ENCODE data around the gene HSPA4. TPM values are rescaled to one million over a fixed set of nuclear protein-coding genes. Genes with fewer than 3 reads are reported as not detected.

Gene HSPA4
- total and polyA plus RNA-seq, 2 experiments from 2014 or later = 101 to 111 TPM

GRCh38 chr5:133118741-133119140 is 66.9 kb downstream of the HSPA4 start:
- Histone ChIP-seq H3F3A (ENCODE audit: insufficient read depth) (no peaks in the 10 kb centered on the region), H2AFZ (no peak overlapping the region), H3K27ac (no peak overlapping the region), H3K4me3 (no peak overlapping the region), H4K20me1 (ENCODE audit: insufficient read depth) (no peaks in the 10 kb centered on the region), H3K36me3 (ENCODE audit: low read depth) (no peaks in the 10 kb centered on the region), H3K79me2 (ENCODE audit: insufficient read depth) (no peaks in the 10 kb centered on the region), H3K9ac (no peak overlapping the region), H3K9me2 (ENCODE audit: insufficient read depth) (no peaks in the 10 kb centered on the region), H3K4me2 (ENCODE audit: unreplicated experiment) (no peak overlapping the region), H3K4me1 (ENCODE audit: insufficient read depth) (no peaks in the 10 kb centered on the region), H3K27me3 (replicated peaks; ENCODE audit: insufficient read depth) (no peaks in the 10 kb centered on the region; the same call in 1 of the 2 replicates), H3K9me3 (ENCODE audit: low read depth) (no peaks in the 10 kb centered on the region)
- WGBS, 2 experiments (ENCODE audit: low coverage in 1 of 2, low lambda C conversion rate in 2 of 2, missing lambda C conversion rate in 2 of 2) = 55 to 82% methylated on average over 4 of the region's 4 CpGs
- TF ChIP-seq EZH2phosphoT487 (IDR thresholded peaks at IDR 0.05; ENCODE audit: insufficient read depth, low read depth) = no peak
- no peak for TF ChIP-seq EZH2 (IDR thresholded peaks at IDR 0.05; ENCODE audit: insufficient read depth, poor library complexity, severe bottlenecking)
- no peak for DNase-seq
- in situ Hi-C loops (cut with MboI) = loop anchor here (25.0 kb wide), 1 partner anchor 819 kb away; no protein-coding TSS in a partner anchor

GRCh38 chr5:133119233-133119711 is 67.5 kb downstream of the HSPA4 start:
- Histone ChIP-seq H3K4me3 (no peak overlapping the region), H3K9me3 (ENCODE audit: low read depth) (no peaks in the 10 kb centered on the region), H3K36me3 (ENCODE audit: low read depth) (no peaks in the 10 kb centered on the region), H3K9me2 (ENCODE audit: insufficient read depth) (no peaks in the 10 kb centered on the region), H3K27me3 (replicated peaks; ENCODE audit: insufficient read depth) (no peaks in the 10 kb centered on the region; the same call in 1 of the 2 replicates), H3K9ac (no peak overlapping the region), H3K79me2 (ENCODE audit: insufficient read depth) (no peaks in the 10 kb centered on the region), H3K4me2 (ENCODE audit: unreplicated experiment) (no peak overlapping the region), H3F3A (ENCODE audit: insufficient read depth) (no peaks in the 10 kb centered on the region), H3K4me1 (ENCODE audit: insufficient read depth) (no peaks in the 10 kb centered on the region), H3K27ac (no peak overlapping the region), H2AFZ (no peak overlapping the region), H4K20me1 (ENCODE audit: insufficient read depth) (no peaks in the 10 kb centered on the region)
- in situ Hi-C loops (cut with MboI) = loop anchor here (25.0 kb wide), 1 partner anchor 818 kb away; no protein-coding TSS in a partner anchor
- TF ChIP-seq EZH2 (IDR thresholded peaks at IDR 0.05; ENCODE audit: insufficient read depth, poor library complexity, severe bottlenecking) (no peak), EZH2phosphoT487 (IDR thresholded peaks at IDR 0.05; ENCODE audit: insufficient read depth, low read depth) (no peak)
- WGBS, 2 experiments (ENCODE audit: low coverage in 1 of 2, low lambda C conversion rate in 2 of 2, missing lambda C conversion rate in 2 of 2) = 64 to 66% methylated on average over 4 of the region's 4 CpGs
- DNase-seq = no peak

- Histone ChIP-seq H3K4me2 (ENCODE audit: unreplicated experiment) (no peak overlapping the region), H4K20me1 (ENCODE audit: insufficient read depth) (no peaks in the 10 kb centered on the region), H3K9me3 (ENCODE audit: low read depth) (no peaks in the 10 kb centered on the region), H3F3A (ENCODE audit: insufficient read depth) (no peaks in the 10 kb centered on the region), H2AFZ (no peak overlapping the region), H3K4me1 (ENCODE audit: insufficient read depth) (no peaks in the 10 kb centered on the region), H3K9ac (no peak overlapping the region), H3K9me2 (ENCODE audit: insufficient read depth) (no peaks in the 10 kb centered on the region), H3K4me3 (no peak overlapping the region), H3K79me2 (ENCODE audit: insufficient read depth) (no peaks in the 10 kb centered on the region), H3K27ac (no peak overlapping the region), H3K36me3 (ENCODE audit: low read depth) (no peaks in the 10 kb centered on the region), H3K27me3 (replicated peaks; ENCODE audit: insufficient read depth) (peaks cover under 1% of the 10 kb centered on the region; the same call in 1 of the 2 replicates)
- TF ChIP-seq EZH2phosphoT487 (IDR thresholded peaks at IDR 0.05; ENCODE audit: insufficient read depth, low read depth) = no peak
- TF ChIP-seq EZH2 (IDR thresholded peaks at IDR 0.05; ENCODE audit: insufficient read depth, poor library complexity, severe bottlenecking) = no peak
- WGBS, 2 experiments (ENCODE audit: low coverage in 1 of 2, low lambda C conversion rate in 2 of 2, missing lambda C conversion rate in 2 of 2) = 46 to 49% methylated on average over 7 of the region's 7 CpGs
- in situ Hi-C loops (cut with MboI) = loop anchor here (25.0 kb wide), 1 partner anchor 817 kb away; no protein-coding TSS in a partner anchor
- DNase-seq = no peak
Observed at GRCh38 chr5:133120156-133120750, 68.4 kb downstream of the HSPA4 start.

GRCh38 chr5:133121080-133121479 is 69.3 kb downstream of the HSPA4 start:
- H3K36me3 ChIP-seq (ENCODE audit: low read depth) = no peaks in the 10 kb centered on the region
- peaks cover 3% of the 10 kb centered on the region; the same call in 1 of the 2 replicates for H3K27me3 ChIP-seq (replicated peaks; ENCODE audit: insufficient read depth)
- no peak overlapping the region for H2AFZ ChIP-seq
- no peak overlapping the region for H3K9ac ChIP-seq
- DNase-seq = peak; percentile 14
- H3K27ac ChIP-seq = no peak overlapping the region
- in situ Hi-C loops (cut with MboI) = loop anchor here (25.0 kb wide), 1 partner anchor 816 kb away; no protein-coding TSS in a partner anchor
- H3K79me2 ChIP-seq (ENCODE audit: insufficient read depth) = no peaks in the 10 kb centered on the region
- H3K9me3 ChIP-seq (ENCODE audit: low read depth) = no peaks in the 10 kb centered on the region
- H4K20me1 ChIP-seq (ENCODE audit: insufficient read depth) = no peaks in the 10 kb centered on the region
- H3K9me2 ChIP-seq (ENCODE audit: insufficient read depth) = no peaks in the 10 kb centered on the region
- TF ChIP-seq EZH2phosphoT487 (IDR thresholded peaks at IDR 0.05; ENCODE audit: insufficient read depth, low read depth) = no peak
- TF ChIP-seq EZH2 (IDR thresholded peaks at IDR 0.05; ENCODE audit: insufficient read depth, poor library complexity, severe bottlenecking) = no peak
- WGBS, 2 experiments (ENCODE audit: low coverage in 1 of 2, low lambda C conversion rate in 2 of 2, missing lambda C conversion rate in 2 of 2) = 78 to 85% methylated on average over 2 of the region's 2 CpGs
- no peak overlapping the region for H3K4me2 ChIP-seq (ENCODE audit: unreplicated experiment)
- H3K4me3 ChIP-seq = no peak overlapping the region
- no peaks in the 10 kb centered on the region for H3K4me1 ChIP-seq (ENCODE audit: insufficient read depth)
- H3F3A ChIP-seq (ENCODE audit: insufficient read depth) = no peaks in the 10 kb centered on the region
